Spleen (tissue), 7 donors: ENCODE measurements around the gene NAGPA.

ENCODE experiments used
- CTCF ChIP-seq, 11 experiments: fragments of 200-600 bp in 7 of 11; fragments of 450-650 bp in 4 of 11; sonication (generic) in 4 of 11; IDR thresholded peaks in 8 of 11; conservative IDR thresholded peaks in 3 of 11; 1 replicate in 7 of 11; 2 replicates in 4 of 11; pipeline versions ENCODE4 v1.4.0 to v1.8.0; 2016 to 2021; ENCODE audit warnings: antibody characterized with exemption in 11 of 11, inconsistent platforms in 4 of 11, mild to moderate bottlenecking in 1 of 11
- POLR2AphosphoS5 ChIP-seq, 3 donors: sonication (generic); formaldehyde crosslinking; IDR thresholded peaks; one replicate each; pipeline ENCODE4 v1.5.1; 2017; ENCODE audit warnings: antibody characterized with exemption in 3 of 3
- donor health status: DM: no; HTN: no; CAD: no; lungs with moderate emphysema.
- donor health status: DM: no; HTN: no; CAD: no.
- donor health status: DM: no; HTN: no; CAD: no.

- TF ChIP-seq CTCF (IDR thresholded peaks at IDR 0.05 in 8 of 11, conservative IDR thresholded peaks at IDR 0.05 in 3 of 11) (no peak), POLR2AphosphoS5 (IDR thresholded peaks at IDR 0.05) (no peak)
Observed at GRCh38 chr16:5044011-5044540, 10.3 kb upstream of the NAGPA start.
